IPS DF 4.7 (cell line): ENCODE measurements around the gene TDRD7.
A peak's percentile ranks its signal among the peaks of the same experiment; 100 is the strongest.
"Not testable (repeated sequence)": the region's sequence is repeated elsewhere in the genome, so short reads cannot be mapped to it uniquely, and the experiment has no call there.

Experiments
- DNase-seq: peaks from one replicate; pipeline ENCODE4 v3.0.0-alpha.2; 2013; ENCODE audit warnings: low spot score; ENCODE audit errors: extremely low read depth

The TDRD7 gene

DNA sequence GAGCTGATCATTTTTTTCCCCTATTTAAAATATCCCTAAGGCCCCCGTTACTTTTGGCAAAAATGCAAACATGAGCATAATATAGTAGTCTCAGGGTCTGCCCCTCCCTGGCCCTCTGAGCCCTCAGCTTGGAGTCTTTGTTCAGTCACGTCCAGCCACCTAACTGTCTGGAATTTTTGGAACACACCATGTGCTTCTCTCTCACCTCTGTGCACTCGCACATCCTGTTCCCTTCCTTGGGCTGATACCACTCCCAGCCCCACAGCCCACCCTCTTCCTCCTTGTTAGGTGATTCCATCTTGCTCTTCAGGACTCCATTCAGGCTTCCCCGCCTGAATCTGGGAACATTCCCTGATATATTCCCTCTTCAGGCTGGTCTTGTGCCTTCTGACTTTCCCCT is 16.0 kb downstream of the TDRD7 start:
- DNase-seq = no peak

GRCh38 chr9:97430316-97431043 is 18.6 kb downstream of the TDRD7 start:
- no peak for DNase-seq

DNA sequence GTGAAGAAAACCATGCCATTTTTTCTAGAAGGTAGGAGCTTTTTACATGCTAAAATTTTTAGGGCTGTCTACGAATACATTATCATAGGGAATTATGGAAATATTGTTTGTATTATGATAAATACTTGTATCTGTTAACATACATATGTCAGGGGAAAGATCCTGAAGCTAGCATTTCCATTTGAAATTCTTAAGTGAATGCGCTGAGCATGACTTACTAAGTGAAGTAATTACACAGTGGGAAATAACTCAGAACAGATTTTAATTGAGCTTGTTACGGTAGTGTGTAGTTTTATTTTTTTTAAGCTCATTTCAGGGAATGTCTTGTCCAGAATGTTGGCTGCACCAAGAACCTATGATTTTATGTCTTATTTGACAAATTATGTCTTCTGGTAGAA is 19.1 kb downstream of the TDRD7 start:
- DNase-seq = no peak

DNA sequence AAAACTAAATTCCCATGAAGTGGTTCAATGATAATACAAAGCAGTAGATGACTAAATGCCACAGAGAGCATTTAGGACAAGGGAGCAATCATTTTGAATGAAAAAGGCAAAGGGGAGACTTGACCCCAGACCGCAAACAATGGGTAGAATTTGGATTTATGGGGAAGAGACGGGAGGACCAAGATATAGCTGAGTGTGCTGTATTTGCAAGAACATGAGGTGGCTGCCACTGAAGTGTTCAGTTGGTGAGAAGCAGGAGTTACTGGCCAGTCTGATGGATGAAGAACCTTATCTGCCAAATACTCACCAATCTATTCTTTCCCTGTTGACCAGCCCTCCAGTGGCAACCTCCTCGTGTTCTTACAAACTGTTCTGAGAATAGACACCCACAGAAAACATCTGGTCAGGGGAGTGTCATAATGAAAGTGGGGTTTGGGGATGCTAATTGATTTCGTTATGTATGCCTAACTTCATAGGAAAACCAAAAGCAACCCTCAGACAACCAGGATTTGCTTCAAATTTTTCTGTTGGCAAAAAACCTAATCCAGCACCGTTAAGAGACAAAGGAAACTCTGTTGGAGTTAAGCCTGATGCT is 19.8 kb downstream of the TDRD7 start:
- DNase-seq = no peak

DNA sequence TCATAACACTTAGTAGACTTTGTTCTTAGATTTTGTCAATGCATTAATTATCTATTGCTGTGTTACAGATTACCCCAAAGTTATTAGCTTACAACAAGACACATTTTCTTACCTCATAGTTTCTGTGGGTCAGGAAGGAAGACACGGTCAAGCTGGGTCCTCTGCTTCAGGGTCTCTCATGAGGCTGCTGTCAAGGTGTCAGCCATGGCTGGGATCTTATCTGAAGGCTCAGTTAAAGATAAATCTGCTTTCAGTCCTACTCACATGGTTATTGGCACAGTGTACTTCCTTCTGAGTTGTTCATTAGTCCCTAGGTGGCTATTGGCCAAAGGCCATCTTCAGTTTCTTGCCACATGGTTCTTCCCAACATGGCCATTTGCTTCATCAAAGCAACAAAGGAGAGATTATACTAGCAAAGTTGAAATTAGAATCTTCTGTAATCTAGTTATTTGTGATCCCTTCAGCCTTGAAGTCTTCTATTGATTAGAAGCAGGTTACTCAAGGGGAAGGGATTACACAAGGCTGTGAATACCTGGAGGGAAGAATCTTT is 25.2 kb downstream of the TDRD7 start:
- DNase-seq = no peak

GRCh38 chr9:97438257-97438656 is 26.4 kb downstream of the TDRD7 start:
- no peak for DNase-seq

- DNase-seq = no peak
Observed at GRCh38 chr9:97438666-97439065, 26.8 kb downstream of the TDRD7 start.

DNA sequence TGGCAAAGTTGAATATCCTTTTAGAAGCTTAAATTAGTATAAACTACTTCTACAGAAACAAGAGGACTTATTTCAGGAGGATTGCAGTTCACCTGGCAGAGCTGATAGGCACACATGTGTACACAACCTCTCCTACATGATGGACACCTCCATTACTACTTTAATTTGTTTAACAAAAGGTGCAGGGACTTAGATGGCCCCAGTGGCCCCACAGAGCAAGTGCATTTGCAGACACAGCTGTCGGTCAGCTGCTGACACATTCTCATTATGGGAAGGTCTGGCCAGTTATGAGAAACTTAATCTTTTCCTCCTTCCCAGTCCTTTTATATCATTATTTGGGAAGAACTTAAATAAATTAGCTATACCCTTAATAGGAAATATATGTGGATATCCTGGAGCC is 28.3 kb downstream of the TDRD7 start:
- DNase-seq = no peak

DNA sequence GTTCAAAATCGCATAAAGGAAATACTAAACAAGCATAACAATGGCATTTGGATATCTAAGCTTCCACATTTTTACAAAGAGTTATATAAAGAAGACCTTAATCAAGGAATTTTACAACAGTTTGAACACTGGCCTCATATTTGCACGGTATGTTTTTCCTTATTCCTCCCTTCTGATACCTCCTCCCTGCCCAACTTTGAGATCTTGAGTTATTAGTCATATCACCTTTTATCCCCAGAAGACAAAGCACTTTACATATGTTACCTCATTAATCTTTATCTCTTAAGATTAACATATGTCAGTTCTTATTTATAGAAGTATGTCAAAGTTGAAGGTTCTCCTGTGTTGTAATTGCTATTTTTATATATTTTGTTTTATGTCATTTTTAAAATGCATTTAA is 29.8 kb downstream of the TDRD7 start:
- no peak for DNase-seq

DNA sequence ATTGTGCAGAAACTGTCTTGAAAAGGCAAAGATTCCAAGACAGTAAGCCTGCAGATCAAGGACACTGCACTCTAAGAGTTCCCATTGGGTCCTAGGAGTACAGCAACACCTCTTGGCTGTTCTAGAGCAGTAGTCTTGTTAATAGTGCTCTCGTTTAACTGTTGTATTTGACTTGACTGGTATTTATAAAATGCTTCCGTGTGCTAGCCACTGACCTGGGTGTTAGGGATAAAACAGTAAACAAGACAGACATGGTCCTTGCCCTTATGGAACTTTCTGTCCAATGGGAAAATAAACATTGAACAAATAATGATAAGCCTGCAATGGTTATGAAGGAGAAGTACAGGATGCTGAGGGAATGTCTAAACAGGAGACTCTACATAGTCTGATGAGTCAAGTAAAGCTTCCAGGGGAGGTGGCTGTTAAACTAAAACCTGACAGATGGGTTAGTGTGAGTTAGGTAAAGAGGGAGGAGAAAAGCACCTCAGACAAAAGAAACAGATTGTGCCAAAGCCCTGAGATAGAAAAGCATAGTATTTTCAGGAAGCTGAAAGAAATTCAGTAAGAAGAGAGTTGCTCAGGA is 33.3 kb downstream of the TDRD7 start:
- no peak for DNase-seq

DNA sequence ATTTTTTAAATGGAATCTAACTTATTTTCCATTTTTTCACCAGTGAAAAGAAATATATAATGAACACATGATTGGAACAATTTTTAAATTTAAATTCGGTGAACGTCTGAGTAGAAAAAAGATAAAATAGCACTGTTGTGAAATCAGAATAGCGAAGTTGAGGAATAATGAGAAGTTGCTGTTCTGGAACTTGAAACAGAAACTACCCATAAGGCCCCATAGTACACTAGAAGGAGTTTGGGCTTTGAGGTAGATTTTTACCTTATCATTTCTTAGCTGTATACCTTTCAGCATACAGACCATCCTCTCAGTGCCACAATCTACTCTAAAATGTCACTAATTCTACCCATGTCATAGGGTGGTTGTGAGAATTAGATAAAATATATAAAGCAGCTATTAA is 35.1 kb downstream of the TDRD7 start:
- no peak for DNase-seq

- DNase-seq = not testable (repeated sequence)
Observed at GRCh38 chr9:97453573-97453972, 41.7 kb downstream of the TDRD7 start.

- not testable (repeated sequence) for DNase-seq
Observed at GRCh38 chr9:97456841-97457240, 44.9 kb downstream of the TDRD7 start.

DNA sequence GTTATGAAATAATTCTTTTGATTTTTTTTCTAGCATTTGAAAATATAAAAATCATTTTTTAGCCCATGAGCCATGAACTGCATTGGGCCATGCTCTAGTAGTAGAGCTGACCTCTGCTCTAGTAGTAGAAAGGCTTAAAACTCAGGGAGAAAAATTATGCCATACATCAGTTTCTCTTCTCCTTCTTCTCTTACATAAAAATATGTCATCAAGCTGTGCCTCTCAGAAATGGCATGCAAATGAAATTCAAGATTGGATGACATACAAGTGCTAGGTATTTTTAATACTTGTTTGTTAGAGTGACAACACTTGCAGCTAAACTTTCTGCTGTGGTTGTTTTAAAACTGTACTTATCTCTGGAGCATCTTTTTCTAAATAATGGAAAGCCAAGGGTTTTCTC is 47.4 kb downstream of the TDRD7 start:
- DNase-seq = no peak

DNA sequence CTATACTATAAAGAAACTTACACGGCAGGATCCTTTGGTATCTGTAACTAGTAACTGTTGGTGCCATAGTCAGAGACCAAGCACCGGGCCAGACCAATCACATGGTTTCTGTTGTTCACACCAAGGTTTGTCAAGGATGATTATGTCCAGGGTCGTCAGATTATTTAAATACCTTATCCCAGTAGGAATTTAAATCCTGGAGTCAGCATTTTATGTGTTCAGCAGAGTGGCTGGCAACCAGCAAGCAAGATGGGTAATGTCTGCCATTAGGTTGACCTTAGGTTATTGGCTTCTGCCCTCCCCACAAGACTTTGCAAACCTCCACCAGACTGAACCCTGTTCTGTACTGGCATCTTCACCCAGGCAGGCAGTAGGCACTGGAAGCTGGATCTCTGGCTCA is 50.3 kb downstream of the TDRD7 start:
- DNase-seq = no peak

- no peak for DNase-seq
Observed at GRCh38 chr9:97462914-97463313, 51.0 kb downstream of the TDRD7 start.

DNA sequence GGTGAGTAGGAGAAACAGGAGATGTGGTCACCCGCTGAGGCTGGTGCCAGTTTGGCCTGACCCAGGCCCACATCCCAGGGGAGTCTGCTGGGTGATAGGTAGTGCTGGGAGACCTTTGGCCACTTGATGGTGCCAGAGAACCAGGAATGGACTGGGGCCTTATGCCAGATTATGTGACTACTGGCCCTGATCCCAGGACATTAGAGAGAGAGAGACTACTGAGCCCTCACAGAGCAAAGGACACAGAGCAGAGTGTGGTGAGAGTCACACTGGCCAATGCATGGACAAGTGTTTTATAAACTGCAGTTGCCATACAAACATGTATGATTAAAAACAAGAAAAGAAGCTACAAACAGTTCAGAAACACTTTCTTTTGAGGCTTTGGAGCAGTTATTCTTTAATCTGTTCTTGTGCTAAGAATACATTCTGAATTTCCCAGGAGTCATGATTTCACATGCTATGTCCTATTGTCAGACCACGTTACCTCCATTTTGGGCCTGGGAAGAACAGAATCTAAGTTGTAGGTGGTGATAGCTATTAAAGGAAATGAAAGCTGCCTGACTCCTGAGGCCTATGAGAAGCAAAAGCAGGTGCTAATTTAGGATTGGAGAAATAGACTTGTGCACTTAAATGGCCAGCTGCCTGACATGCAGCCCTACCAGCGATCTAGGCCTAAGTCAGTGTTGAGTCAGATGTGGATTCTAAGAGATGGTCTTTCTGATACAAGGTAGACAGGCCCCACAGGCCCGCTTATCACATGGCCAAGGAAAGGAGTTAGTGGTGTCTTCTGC is 57.0 kb downstream of the TDRD7 start:
- DNase-seq = peak; percentile 68

DNA sequence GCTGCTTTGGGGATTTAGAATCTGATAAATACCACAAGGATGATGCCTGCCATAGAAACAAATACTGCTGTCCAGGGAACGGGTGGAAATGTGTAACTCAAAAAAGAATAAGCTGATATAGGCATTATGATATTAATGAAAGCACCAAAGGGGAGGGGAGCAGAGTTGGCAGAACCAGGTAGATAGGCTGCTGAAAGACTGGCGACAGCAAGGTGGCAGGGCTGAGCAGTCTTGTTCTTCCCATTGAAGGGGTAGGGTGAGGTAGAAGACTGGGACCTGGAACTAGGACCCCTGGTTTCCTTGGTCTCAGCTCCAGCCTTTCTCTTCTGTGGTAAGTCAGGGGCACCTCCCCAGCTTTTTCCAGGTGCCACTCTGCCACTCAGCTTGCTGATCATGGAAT is 58.2 kb downstream of the TDRD7 start:
- DNase-seq = no peak

GRCh38 chr9:97473717-97474116 is 61.8 kb downstream of the TDRD7 start:
- no peak for DNase-seq

- no peak for DNase-seq
Observed at GRCh38 chr9:97474372-97474925, 62.6 kb downstream of the TDRD7 start.

GRCh38 chr9:97475059-97475458 is 63.2 kb downstream of the TDRD7 start:
- DNase-seq = no peak
